HG03280 (cell line): ENCODE data around the gene LBP.
"Not testable (repeated sequence)": the region's sequence is repeated elsewhere in the genome, so short reads cannot be mapped to it uniquely, and the experiment has no call there.

Experiments used
- ATAC-seq: cut with Tn5 transposase; IDR thresholded peaks from one replicate; pipeline ENCODE4 v1.9.1; 2021; ENCODE audit warnings: mild to moderate bottlenecking, moderate library complexity; ENCODE audit not compliant: unreplicated experiment

The LBP gene

GRCh38 chr20:38346247-38346651, at the start of gene LBP:
Gene LBP (plus strand): TSS chr20:38346482. CDS start chr20:38346517, 35 bp downstream.
- no peak for ATAC-seq

- no peak for ATAC-seq
Measured at GRCh38 chr20:38297916-38298674, 48.2 kb upstream of the LBP start.

- ATAC-seq, result no peak
Measured at GRCh38 chr20:38298768-38299288, 47.5 kb upstream of the LBP start.

- no peak for ATAC-seq
Measured at GRCh38 chr20:38299963-38300362, 46.3 kb upstream of the LBP start.

- ATAC-seq, result no peak
Measured at GRCh38 chr20:38300438-38300837, 45.8 kb upstream of the LBP start.

GRCh38 chr20:38301309-38301708, 45.0 kb upstream of the LBP start:
- ATAC-seq, result no peak

- no peak for ATAC-seq
Measured at GRCh38 chr20:38302786-38303185, 43.5 kb upstream of the LBP start.

- ATAC-seq, result no peak
Measured at GRCh38 chr20:38303908-38304379, 42.3 kb upstream of the LBP start, which contains the start of gene BPI. Gene BPI (plus strand): TSS chr20:38304156. CDS start chr20:38304224, 68 bp downstream.

GRCh38 chr20:38304845-38305447, 41.3 kb upstream of the LBP start:
- ATAC-seq, result no peak

- ATAC-seq, result no peak
Measured at GRCh38 chr20:38305541-38305940, 40.7 kb upstream of the LBP start.

GRCh38 chr20:38306379-38306778, 39.9 kb upstream of the LBP start:
- no peak for ATAC-seq

- ATAC-seq, result no peak
Measured at GRCh38 chr20:38307371-38308046, 38.8 kb upstream of the LBP start.

GRCh38 chr20:38308047-38308438, 38.2 kb upstream of the LBP start:
- no peak for ATAC-seq

GRCh38 chr20:38308447-38308846, 37.8 kb upstream of the LBP start:
- ATAC-seq, result no peak

GRCh38 chr20:38311091-38311490, 35.2 kb upstream of the LBP start:
- ATAC-seq, result no peak

- no peak for ATAC-seq
Measured at GRCh38 chr20:38311491-38311890, 34.8 kb upstream of the LBP start.

- no peak for ATAC-seq
Measured at GRCh38 chr20:38313676-38314075, 32.6 kb upstream of the LBP start.

GRCh38 chr20:38314350-38314749, 31.9 kb upstream of the LBP start:
- ATAC-seq, result not testable (repeated sequence)

GRCh38 chr20:38315290-38315966, 30.9 kb upstream of the LBP start:
- no peak for ATAC-seq

GRCh38 chr20:38316341-38316740, 29.9 kb upstream of the LBP start:
- ATAC-seq, result no peak

- no peak for ATAC-seq
Measured at GRCh38 chr20:38317422-38317821, 28.9 kb upstream of the LBP start.
